DND-41 (cell line): Measurements from ENCODE around the gene TP53I13.
A peak's percentile ranks its signal among the peaks of the same experiment; 100 is the strongest.

ENCODE experiments used
- ATAC-seq: fragments of 200-7000 bp; cut with Tn5 transposase; 3 replicates; pipeline ENCODE4 v1.9.1; 2021; ENCODE audit warnings: low read depth; ENCODE audit not compliant: insufficient read depth
- DNase-seq: peaks from one replicate; pipeline ENCODE4 v3.0.0-alpha.2; 2020
- H2AFZ ChIP-seq: 2 replicates; pipeline ENCODE4 v1.6.0; 2012; ENCODE audit warnings: low read depth, low read length
- H3K27ac ChIP-seq: 2 replicates; pipeline ENCODE4 v1.5.1; 2012; ENCODE audit warnings: low read length, inconsistent platforms
- H3K27me3 ChIP-seq: fragments of 200-600 bp; sonication (generic); 2 replicates; pipeline ENCODE4 v1.6.0; 2012; ENCODE audit warnings: low read length, mild to moderate bottlenecking, inconsistent platforms; ENCODE audit not compliant: insufficient read depth, poor library complexity
- H3K36me3 ChIP-seq: 2 replicates; pipeline ENCODE4 v1.5.1; 2012; ENCODE audit warnings: low read length, inconsistent platforms; ENCODE audit not compliant: insufficient read depth
- H3K4me1 ChIP-seq: 2 replicates; pipeline ENCODE4 v1.5.1; 2012; ENCODE audit warnings: mild to moderate bottlenecking, low read length; ENCODE audit not compliant: insufficient read depth
- H3K4me2 ChIP-seq: 2 replicates; pipeline ENCODE4 v1.6.0; 2012; ENCODE audit warnings: mild to moderate bottlenecking, moderate library complexity, low read length, inconsistent platforms; ENCODE audit not compliant: insufficient read depth
- H3K4me3 ChIP-seq, 2 experiments: fragments of 200-600 bp in 1 of 2; shearing (Covaris generic) in 1 of 2; 2 replicates each; pipeline ENCODE4 v1.5.1; 2012 to 2016; ENCODE audit warnings: inconsistent platforms in 2 of 2, low read length in 2 of 2, mild to moderate bottlenecking in 2 of 2, low read depth in 1 of 2, moderate library complexity in 1 of 2
- H3K79me2 ChIP-seq: 2 replicates; pipeline ENCODE4 v1.6.0; 2012; ENCODE audit warnings: low read length, inconsistent platforms; ENCODE audit not compliant: insufficient read depth
- H3K9ac ChIP-seq: 2 replicates; pipeline ENCODE4 v1.6.0; 2012; ENCODE audit warnings: low read depth, mild to moderate bottlenecking, inconsistent platforms, low read length, moderate library complexity
- H3K9me3 ChIP-seq: 2 replicates; pipeline ENCODE4 v1.5.1; 2012; ENCODE audit warnings: low read length, moderate library complexity, mild to moderate bottlenecking, inconsistent platforms; ENCODE audit not compliant: insufficient read depth, severe bottlenecking
- H4K20me1 ChIP-seq: 2 replicates; pipeline ENCODE4 v1.6.0; 2012; ENCODE audit warnings: low read length; ENCODE audit not compliant: insufficient read depth
- CTCF ChIP-seq: IDR thresholded peaks from 2 replicates; pipeline ENCODE4 v1.5.1; 2012; ENCODE audit warnings: borderline replicate concordance, low read length, moderate library complexity, mild to moderate bottlenecking; ENCODE audit not compliant: poor library complexity, severe bottlenecking; ENCODE audit errors: extremely low read depth
- EZH2 ChIP-seq: IDR thresholded peaks from 3 replicates; pipeline ENCODE4 v1.6.1; 2012; ENCODE audit warnings: borderline replicate concordance, low read depth, mild to moderate bottlenecking, moderate library complexity, low read length, inconsistent platforms; ENCODE audit not compliant: severe bottlenecking

Gene TP53I13

GRCh38 chr17:29577385-29578211 lies 9.1 kb downstream of the TP53I13 start:
- H3K9me3 ChIP-seq = no peaks in the 10 kb centered on the region
- no peak overlapping the region for H3K9ac ChIP-seq
- no peak overlapping the region for H3K27ac ChIP-seq
- no peaks in the 10 kb centered on the region for H3K27me3 ChIP-seq
- H4K20me1 ChIP-seq = peaks cover 62% of the 10 kb centered on the region
- no peak overlapping the region for H2AFZ ChIP-seq
- no peak overlapping the region for H3K4me2 ChIP-seq
- 0 out of 2 replicates have a peak, but pooled peaks cover 6% of the 10 kb centered on the region for H3K79me2 ChIP-seq
- no peaks in the 10 kb centered on the region for H3K4me1 ChIP-seq
- H3K36me3 ChIP-seq = peaks cover 94% of the 10 kb centered on the region
- ATAC-seq (no peak), DNase-seq (no peak)
- no peak for TF ChIP-seq EZH2
- TF ChIP-seq CTCF = no peak
- no peak overlapping the region for H3K4me3 ChIP-seq

- H3K27me3 ChIP-seq = no peaks in the 10 kb centered on the region
- H4K20me1 ChIP-seq = peaks cover 70% of the 10 kb centered on the region
- H3K9me3 ChIP-seq = no peaks in the 10 kb centered on the region
- no peak overlapping the region for H3K27ac ChIP-seq
- TF ChIP-seq CTCF = no peak
- no peak for TF ChIP-seq EZH2
- H3K36me3 ChIP-seq = peaks cover 96% of the 10 kb centered on the region
- H3K4me3 ChIP-seq = no peak overlapping the region
- DNase-seq (no peak), ATAC-seq (no peak)
- H3K79me2 ChIP-seq = peaks cover 19% of the 10 kb centered on the region
- H3K9ac ChIP-seq = no peak overlapping the region
- no peak overlapping the region for H2AFZ ChIP-seq
- H3K4me2 ChIP-seq = no peak overlapping the region
- H3K4me1 ChIP-seq = no peaks in the 10 kb centered on the region
These were observed 10.4 kb downstream of the TP53I13 start for GRCh38 chr17:29578626-29579485.

GRCh38 chr17:29579866-29580771 lies 11.6 kb downstream of the TP53I13 start:
- TF ChIP-seq EZH2 = no peak
- peak; percentile 95 for TF ChIP-seq CTCF
- H2AFZ ChIP-seq = no peak overlapping the region
- ATAC-seq (peak; percentile 97), DNase-seq (peak; percentile 85)
- H3K9ac ChIP-seq = no peak overlapping the region
- no peak overlapping the region for H3K27ac ChIP-seq
- peaks cover 73% of the 10 kb centered on the region for H4K20me1 ChIP-seq
- no peak overlapping the region for H3K4me2 ChIP-seq
- no peaks in the 10 kb centered on the region for H3K9me3 ChIP-seq
- peaks cover 87% of the 10 kb centered on the region for H3K36me3 ChIP-seq
- H3K4me1 ChIP-seq = peaks cover under 1% of the 10 kb centered on the region
- H3K27me3 ChIP-seq = no peaks in the 10 kb centered on the region
- no peak overlapping the region for H3K4me3 ChIP-seq
- H3K79me2 ChIP-seq = peaks cover 32% of the 10 kb centered on the region
